Measurements from ENCODE around the gene SLC22A2. TPM values are rescaled to one million over a fixed set of nuclear protein-coding genes. Genes with fewer than 3 reads are reported as not detected.

SLC22A2 gene
- total and polyA plus RNA-seq, 9 of the 15 experiments (the other 6 are each of a cell fraction or from before 2014, with no cell fraction given), result not detected

DNA sequence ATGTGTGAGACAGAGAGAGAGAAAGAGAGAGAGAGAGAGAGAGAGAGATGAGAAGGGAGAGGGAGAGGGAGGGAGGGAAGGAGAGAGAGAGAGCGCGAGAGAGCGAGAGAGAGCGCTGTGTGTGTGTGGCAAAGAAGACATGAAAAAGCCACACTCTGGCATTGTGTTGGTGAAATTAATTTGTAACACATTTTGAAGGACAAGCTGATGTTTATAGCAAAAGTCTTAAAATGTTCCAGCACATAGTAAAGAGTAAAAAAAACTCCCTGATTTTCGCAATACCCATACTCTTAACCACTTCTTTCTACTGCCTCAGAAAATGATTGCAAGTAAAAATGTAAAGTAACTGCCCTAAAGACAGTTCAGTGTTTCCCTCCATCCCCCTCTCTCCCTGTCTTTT lies 80.3 kb downstream of the SLC22A2 start (continued):
- TF ChIP-seq REST (IDR thresholded peaks at IDR 0.05; ENCODE audit: borderline replicate concordance) (no peak), REST (CRISPR knock-in tag; IDR thresholded peaks at IDR 0.05; ENCODE audit: low read depth) (no peak), SNRNP70 (optimal IDR thresholded peaks at IDR 0.05; ENCODE audit: low read depth, low read length) (no peak), MXI1 (IDR thresholded peaks at IDR 0.05; ENCODE audit: low read depth, low read length) (no peak), HIVEP1 (CRISPR knock-in tag; IDR thresholded peaks at IDR 0.05) (no peak)
- TF ChIP-seq, protein P1, sequence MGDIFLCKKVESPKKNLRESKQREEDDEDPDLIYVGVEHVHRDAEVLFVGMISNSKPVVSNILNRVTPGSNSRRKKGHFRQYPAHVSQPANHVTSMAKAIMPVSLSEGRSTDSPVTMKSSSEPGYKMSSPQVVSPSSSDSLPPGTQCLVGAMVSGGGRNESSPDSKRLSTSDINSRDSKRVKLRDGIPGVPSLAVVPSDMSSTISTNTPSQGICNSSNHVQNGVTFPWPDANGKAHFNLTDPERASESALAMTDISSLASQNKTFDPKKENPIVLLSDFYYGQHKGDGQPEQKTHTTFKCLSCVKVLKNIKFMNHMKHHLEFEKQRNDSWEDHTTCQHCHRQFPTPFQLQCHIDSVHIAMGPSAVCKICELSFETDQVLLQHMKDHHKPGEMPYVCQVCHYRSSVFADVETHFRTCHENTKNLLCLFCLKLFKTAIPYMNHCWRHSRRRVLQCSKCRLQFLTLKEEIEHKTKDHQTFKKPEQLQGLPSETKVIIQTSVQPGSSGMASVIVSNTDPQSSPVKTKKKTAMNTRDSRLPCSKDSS (IDR thresholded peaks at IDR 0.05; ENCODE audit: low read depth, partially characterized antibody), result no peak

Data from K562 (cell line).